K562 (cell line): ENCODE data around the gene FITM2. TPM values are rescaled to one million over a fixed set of nuclear protein-coding genes. Genes with fewer than 3 reads are reported as not detected.

Experiments used
- CEBPG ChIP-seq, 3 experiments: fragments of 200-800 bp in 1 of 3; sonication (Bioruptor generic) in 1 of 3; sonication (generic) in 1 of 3; formaldehyde crosslinking in 1 of 3; IDR thresholded peaks in 2 of 3; conservative IDR thresholded peaks in 1 of 3; 2 replicates each; pipeline versions ENCODE4 v1.6.1 to v1.8.0; 2016 to 2022; ENCODE audit warnings: missing compliant biosample characterization in 2 of 3, missing genetic modification characterization in 2 of 3, mild to moderate bottlenecking in 1 of 3, missing genetic modification reagents in 1 of 3
- CREM ChIP-seq: IDR thresholded peaks from 2 replicates; pipeline ENCODE4 v1.6.1; 2014; ENCODE audit warnings: antibody characterized with exemption, low read depth
- EGR1 ChIP-seq: fragments of 450-650 bp; conservative IDR thresholded peaks from 2 replicates; pipeline ENCODE4 v1.6.1; 2017; ENCODE audit warnings: mild to moderate bottlenecking
- HDAC1 ChIP-seq, 2 experiments: fragments of 450-650 bp; IDR thresholded peaks; 2 replicates each; pipeline ENCODE4 v1.6.1; 2016 to 2017; ENCODE audit warnings: inconsistent platforms in 1 of 2, mild to moderate bottlenecking in 1 of 2, moderate library complexity in 1 of 2
- HNRNPUL1 ChIP-seq: fragments of 200-400 bp; formaldehyde crosslinking; IDR thresholded peaks from 2 replicates; pipeline ENCODE4 v1.6.1; 2017; ENCODE audit warnings: low read length
- NFRKB ChIP-seq: fragments of 450-650 bp; IDR thresholded peaks from 2 replicates; pipeline ENCODE4 v1.6.1; 2016; ENCODE audit warnings: low read depth
- RFX1 ChIP-seq: fragments of 450-650 bp; IDR thresholded peaks from 2 replicates; pipeline ENCODE4 v1.6.1; 2016; ENCODE audit warnings: mild to moderate bottlenecking, moderate library complexity
- SNIP1 ChIP-seq: fragments of 450-650 bp; IDR thresholded peaks from 2 replicates; pipeline ENCODE4 v1.7.1; 2017; ENCODE audit warnings: low read depth, mild to moderate bottlenecking
- STAG1 ChIP-seq: sonication (generic); formaldehyde crosslinking; IDR thresholded peaks from 2 replicates; pipeline ENCODE4 v1.5.0; 2020; ENCODE audit warnings: missing genetic modification reagents, borderline replicate concordance
- TAF9B ChIP-seq: fragments of 450-650 bp; IDR thresholded peaks from 2 replicates; pipeline ENCODE4 v1.6.1; 2018; ENCODE audit warnings: mild to moderate bottlenecking; ENCODE audit not compliant: partially characterized antibody
- TEAD4 ChIP-seq, 2 experiments: sonication (generic) in 1 of 2; formaldehyde crosslinking in 1 of 2; IDR thresholded peaks; 2 replicates each; pipeline versions ENCODE4 v1.6.1 to v1.8.0; 2012 to 2022; ENCODE audit warnings: borderline replicate concordance in 1 of 2, inconsistent platforms in 1 of 2, low read length in 1 of 2, mild to moderate bottlenecking in 1 of 2, missing genetic modification reagents in 1 of 2
- ZC3H11A ChIP-seq: IDR thresholded peaks from 2 replicates; pipeline ENCODE4 v1.6.1; 2012; ENCODE audit warnings: low read depth, low read length, improper control_type of control experiment
- ZFX ChIP-seq: sonication (generic); formaldehyde crosslinking; IDR thresholded peaks from 2 replicates; pipeline ENCODE4 v1.8.0; 2022; ENCODE audit warnings: mild to moderate bottlenecking, missing genetic modification reagents, moderate library complexity
- ZKSCAN8 ChIP-seq: fragments of 200-800 bp; sonication (Bioruptor generic); IDR thresholded peaks from 2 replicates; pipeline ENCODE4 v1.6.1; 2016; ENCODE audit warnings: missing genetic modification characterization, missing compliant biosample characterization
- ZNF174 ChIP-seq: fragments of 250-450 bp; sonication (Bioruptor Pico); IDR thresholded peaks from 2 replicates; pipeline ENCODE4 v1.4.0; 2020; ENCODE audit warnings: mild to moderate bottlenecking
- ZNF24 ChIP-seq: fragments of 450-650 bp; IDR thresholded peaks from 2 replicates; pipeline ENCODE4 v1.6.1; 2016
- ZNF583 ChIP-seq: fragments of 250-450 bp; sonication (Bioruptor Pico); IDR thresholded peaks from 2 replicates; pipeline ENCODE4 v1.4.0; 2020
- polyA plus RNA-seq, 8 experiments: library from polyadenylated mRNA; depleted of rRNA in 4 of 8; stranded (reverse) in 5 of 8; unstranded in 3 of 8; fragments of >200 nt; fragmentation: Nextera tagmentation in 2 of 8; fragmentation: Illumina TruSeq in 1 of 8; extraction: Ambion mirVana in 2 of 8; extraction: Trizol in 1 of 8; gene quantifications; 2 replicates each; pipeline versions ENCODE4 v1.2.1 to v1.2.3, GENCODE V29; 2011 to 2014; ENCODE audit warnings: inconsistent platforms in 1 of 8, missing spikeins in 1 of 8
- total RNA-seq, 7 experiments: library from RNA; depleted of rRNA in 6 of 7; stranded (reverse); fragments of >200 nt in 6 of 7; fragmentation: Illumina TruSeq in 2 of 7; extraction: Trizol in 2 of 7; gene quantifications; 2 replicates each; pipeline versions ENCODE4 v1.2.1 to v1.2.3, GENCODE V29; 2011 to 2021; ENCODE audit warnings: low replicate concordance in 1 of 7
- TF ChIP-seq, protein P1 (sequence below): fragments of 450-650 bp; IDR thresholded peaks from 2 replicates; pipeline ENCODE4 v1.6.1; 2018; ENCODE audit warnings: mild to moderate bottlenecking, low read depth; ENCODE audit not compliant: partially characterized antibody
- TF ChIP-seq, protein P2 (sequence below), 2 experiments: fragments of 450-650 bp in 1 of 2; sonication (generic) in 1 of 2; formaldehyde crosslinking in 1 of 2; IDR thresholded peaks in 1 of 2; conservative IDR thresholded peaks in 1 of 2; 2 replicates each; pipeline versions ENCODE4 v1.6.1 to v1.8.1; 2016 to 2023; ENCODE audit warnings: mild to moderate bottlenecking in 2 of 2, moderate library complexity in 2 of 2, inconsistent platforms in 1 of 2, missing genetic modification reagents in 1 of 2
- TF ChIP-seq, protein P3 (sequence below): fragments of 450-650 bp; conservative IDR thresholded peaks from 2 replicates; pipeline ENCODE4 v1.6.1; 2016; ENCODE audit warnings: missing genetic modification characterization, low read depth, mild to moderate bottlenecking, missing compliant biosample characterization, moderate library complexity
- TF ChIP-seq, protein P4 (sequence below): fragments of 450-650 bp; IDR thresholded peaks from 2 replicates; pipeline ENCODE4 v1.6.1; 2016; ENCODE audit warnings: antibody characterized with exemption

The FITM2 gene
- total and polyA plus RNA-seq, 9 of the 15 experiments (the other 6 are each of a cell fraction or from before 2014, with no cell fraction given) = 0.64 to 2.8 (median 1.8) TPM

DNA sequence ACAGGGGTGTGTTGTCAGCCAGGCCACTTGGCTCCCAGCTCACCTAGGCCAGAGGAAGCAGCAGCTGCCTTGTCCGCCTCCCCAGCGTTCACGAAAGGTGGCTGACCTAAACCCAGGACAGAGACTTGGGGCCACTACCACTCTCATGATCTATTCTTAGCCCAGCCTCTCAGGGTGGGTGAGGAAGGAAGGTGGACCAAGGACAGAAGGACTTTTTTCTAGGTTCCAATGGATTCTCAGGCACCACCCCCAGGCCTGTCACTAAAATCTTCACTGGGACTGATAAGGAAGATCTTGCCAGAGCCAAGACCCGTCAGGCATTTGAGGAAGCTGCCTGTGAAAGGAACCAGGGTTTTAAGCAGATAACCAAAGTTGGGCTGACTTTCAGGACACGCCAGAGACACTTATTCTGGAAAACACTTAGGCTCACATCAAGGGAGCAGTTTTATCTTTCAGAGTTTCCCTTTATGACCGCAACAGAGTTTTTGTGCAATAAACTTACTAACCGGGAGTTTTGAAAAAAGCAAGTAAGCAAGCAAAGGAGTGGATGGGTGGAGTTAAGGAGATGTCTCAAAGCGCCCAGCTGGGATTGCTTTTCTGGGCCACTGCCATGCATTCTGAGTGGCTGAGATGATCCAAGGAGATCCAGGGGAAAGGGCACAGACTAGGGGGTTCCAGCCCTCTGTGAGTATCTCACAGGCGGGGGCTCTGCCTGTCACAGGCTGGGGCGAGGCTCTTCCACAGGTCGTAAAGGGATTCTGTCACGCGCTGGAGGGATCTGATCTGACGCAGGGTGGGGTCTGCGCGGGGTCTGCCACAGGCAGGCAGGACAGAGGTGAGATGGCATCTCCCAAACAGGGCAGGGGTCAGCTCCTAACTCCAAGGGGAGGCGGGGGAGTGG lies 989 bp downstream of the FITM2 start (continued):
- TF ChIP-seq, protein P1, sequence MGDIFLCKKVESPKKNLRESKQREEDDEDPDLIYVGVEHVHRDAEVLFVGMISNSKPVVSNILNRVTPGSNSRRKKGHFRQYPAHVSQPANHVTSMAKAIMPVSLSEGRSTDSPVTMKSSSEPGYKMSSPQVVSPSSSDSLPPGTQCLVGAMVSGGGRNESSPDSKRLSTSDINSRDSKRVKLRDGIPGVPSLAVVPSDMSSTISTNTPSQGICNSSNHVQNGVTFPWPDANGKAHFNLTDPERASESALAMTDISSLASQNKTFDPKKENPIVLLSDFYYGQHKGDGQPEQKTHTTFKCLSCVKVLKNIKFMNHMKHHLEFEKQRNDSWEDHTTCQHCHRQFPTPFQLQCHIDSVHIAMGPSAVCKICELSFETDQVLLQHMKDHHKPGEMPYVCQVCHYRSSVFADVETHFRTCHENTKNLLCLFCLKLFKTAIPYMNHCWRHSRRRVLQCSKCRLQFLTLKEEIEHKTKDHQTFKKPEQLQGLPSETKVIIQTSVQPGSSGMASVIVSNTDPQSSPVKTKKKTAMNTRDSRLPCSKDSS = no peak
- TF ChIP-seq, protein P2, sequence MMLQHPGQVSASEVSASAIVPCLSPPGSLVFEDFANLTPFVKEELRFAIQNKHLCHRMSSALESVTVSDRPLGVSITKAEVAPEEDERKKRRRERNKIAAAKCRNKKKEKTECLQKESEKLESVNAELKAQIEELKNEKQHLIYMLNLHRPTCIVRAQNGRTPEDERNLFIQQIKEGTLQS (IDR thresholded peaks at IDR 0.05) = no peak
- TF ChIP-seq, protein P2 (CRISPR knock-in tag; conservative IDR thresholded peaks at IDR 0.05) = no peak
- TF ChIP-seq HNRNPUL1 (no peak), ZNF583 (CRISPR knock-in tag) (no peak), RFX1 (no peak), CREM (peak; percentile 19; the same call in 1 of the 2 replicates), ZNF174 (CRISPR knock-in tag) (no peak), ZNF24 (no peak), HDAC1 (IDR thresholded peaks at IDR 0.05) (no peak), ZC3H11A (no peak), STAG1 (CRISPR knock-in tag) (no peak), ZFX (CRISPR knock-in tag) (0 out of 2 replicates have a peak, but pooled peaks have one; percentile 16), SNIP1 (no peak), TEAD4 (IDR thresholded peaks at IDR 0.05; ENCODE audit: low read length) (peak; percentile 10; the same call in 1 of the 2 replicates), TEAD4 (CRISPR knock-in tag; IDR thresholded peaks at IDR 0.05; ENCODE audit: borderline replicate concordance) (no peak), CEBPG (CRISPR knock-in tag; IDR thresholded peaks at IDR 0.05) (no peak), CEBPG (tag; conservative IDR thresholded peaks at IDR 0.05 in 1 of 2, IDR thresholded peaks at IDR 0.05 in 1 of 2) (0 out of 4 replicates have a peak, but pooled peaks of 1 of the 2 experiments have one; percentile 9), TAF9B (no peak), EGR1 (no peak), NFRKB (no peak), ZKSCAN8 (CRISPR knock-in tag) (no peak)
- TF ChIP-seq, protein P3, sequence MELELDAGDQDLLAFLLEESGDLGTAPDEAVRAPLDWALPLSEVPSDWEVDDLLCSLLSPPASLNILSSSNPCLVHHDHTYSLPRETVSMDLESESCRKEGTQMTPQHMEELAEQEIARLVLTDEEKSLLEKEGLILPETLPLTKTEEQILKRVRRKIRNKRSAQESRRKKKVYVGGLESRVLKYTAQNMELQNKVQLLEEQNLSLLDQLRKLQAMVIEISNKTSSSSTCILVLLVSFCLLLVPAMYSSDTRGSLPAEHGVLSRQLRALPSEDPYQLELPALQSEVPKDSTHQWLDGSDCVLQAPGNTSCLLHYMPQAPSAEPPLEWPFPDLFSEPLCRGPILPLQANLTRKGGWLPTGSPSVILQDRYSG (tag) = no peak
- TF ChIP-seq, protein P4, sequence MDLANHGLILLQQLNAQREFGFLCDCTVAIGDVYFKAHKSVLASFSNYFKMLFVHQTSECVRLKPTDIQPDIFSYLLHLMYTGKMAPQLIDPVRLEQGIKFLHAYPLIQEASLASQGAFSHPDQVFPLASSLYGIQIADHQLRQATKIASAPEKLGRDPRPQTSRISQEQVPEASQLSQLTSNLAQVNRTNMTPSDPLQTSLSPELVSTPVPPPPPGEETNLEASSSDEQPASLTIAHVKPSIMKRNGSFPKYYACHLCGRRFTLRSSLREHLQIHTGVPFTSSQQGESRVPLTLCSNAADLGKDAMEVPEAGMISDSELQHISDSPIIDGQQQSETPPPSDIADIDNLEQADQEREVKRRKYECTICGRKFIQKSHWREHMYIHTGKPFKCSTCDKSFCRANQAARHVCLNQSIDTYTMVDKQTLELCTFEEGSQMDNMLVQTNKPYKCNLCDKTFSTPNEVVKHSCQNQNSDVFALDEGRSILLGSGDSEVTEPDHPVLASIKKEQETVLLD = no peak
